Type B pancreatic cell (in vitro differentiated cells): ENCODE measurements around the gene CDHR1. TPM values are rescaled to one million over a fixed set of nuclear protein-coding genes. Genes with fewer than 3 reads are reported as not detected.
"Not testable (repeated sequence)": the region's sequence is repeated elsewhere in the genome, so short reads cannot be mapped to it uniquely, and the experiment has no call there.

Source experiments
- DNase-seq: peaks from one replicate; pipeline ENCODE4 v3.0.0; 2021; ENCODE audit warnings: mixed read lengths; ENCODE audit not compliant: unreplicated experiment; ENCODE audit errors: extremely low spot score
- H3K27ac Mint-ChIP-seq: 2 replicates; pipeline ENCODE4 v1.8.0; 2021; ENCODE audit warnings: mild to moderate bottlenecking, mixed read lengths
- H3K27me3 Mint-ChIP-seq: 2 replicates; pipeline ENCODE4 v1.8.0; 2021; ENCODE audit warnings: mixed read lengths
- H3K36me3 Mint-ChIP-seq: 2 replicates; pipeline ENCODE4 v1.8.0; 2021; ENCODE audit warnings: mixed read lengths
- H3K4me1 Mint-ChIP-seq: one replicate; pipeline ENCODE4 v1.8.0; 2021; ENCODE audit warnings: mixed read lengths; ENCODE audit not compliant: unreplicated experiment
- H3K4me3 Mint-ChIP-seq: 2 replicates; pipeline ENCODE4 v1.8.0; 2021; ENCODE audit warnings: mild to moderate bottlenecking, mixed read lengths
- H3K9me3 Mint-ChIP-seq: 2 replicates; pipeline ENCODE4 v1.8.0; 2021; ENCODE audit warnings: mixed read lengths
- CTCF ChIP-seq: fragments of 200-600 bp; sonication (generic); conservative IDR thresholded peaks from 2 replicates; pipeline ENCODE4 v1.5.0; 2021; ENCODE audit warnings: antibody characterized with exemption, mild to moderate bottlenecking
- total RNA-seq: library from RNA; stranded (reverse); gene quantifications from 2 replicates; pipeline ENCODE4 v1.2.1, GENCODE V29; 2021; ENCODE audit warnings: low replicate concordance

The CDHR1 gene
- total RNA-seq, 1 donor from 2014 or later, result 0.41 TPM

GRCh38 chr10:84171700-84172466 is 22.5 kb upstream of the CDHR1 start:
- not testable (repeated sequence) for H3K36me3 Mint-ChIP-seq, H3K27ac Mint-ChIP-seq, H3K9me3 Mint-ChIP-seq, H3K4me3 Mint-ChIP-seq, DNase-seq, H3K27me3 Mint-ChIP-seq, H3K4me1 Mint-ChIP-seq

- no peak for DNase-seq
- H3K27ac Mint-ChIP-seq, result no peak overlapping the region
Observed at GRCh38 chr10:84172467-84173356, 21.6 kb upstream of the CDHR1 start.

GRCh38 chr10:84173501-84173929 is 20.8 kb upstream of the CDHR1 start, which contains the start of gene GPR15LG:
GPR15LG (plus strand) TSS chr10:84173801; CDS start chr10:84173852, 51 bp downstream.
- no peak for TF ChIP-seq CTCF
- no peaks in the 10 kb centered on the region for H3K9me3 Mint-ChIP-seq
- no peaks in the 10 kb centered on the region for H3K27me3 Mint-ChIP-seq
- no peak within 1 kb of the TSS for H3K4me3 Mint-ChIP-seq
- H3K4me1 Mint-ChIP-seq, result no peaks in the 10 kb centered on the region
- no peak for DNase-seq
- no peaks in the 10 kb centered on the region for H3K36me3 Mint-ChIP-seq
- H3K27ac Mint-ChIP-seq, result no peak within 1 kb of the TSS

More at GRCh38 chr10:84172467-84173356, 21.6 kb upstream of the CDHR1 start:
- H3K4me1 Mint-ChIP-seq, result no peaks in the 10 kb centered on the region
- no peak for TF ChIP-seq CTCF
- H3K9me3 Mint-ChIP-seq, result no peaks in the 10 kb centered on the region
- no peaks in the 10 kb centered on the region for H3K27me3 Mint-ChIP-seq
- H3K4me3 Mint-ChIP-seq, result no peak overlapping the region
- H3K36me3 Mint-ChIP-seq, result no peaks in the 10 kb centered on the region

GRCh38 chr10:84175436-84175835 is 18.9 kb upstream of the CDHR1 start:
- Mint-ChIP-seq H3K9me3 (no peaks in the 10 kb centered on the region), H3K27me3 (no peaks in the 10 kb centered on the region), H3K4me3 (no peak overlapping the region), H3K36me3 (no peaks in the 10 kb centered on the region), H3K4me1 (no peaks in the 10 kb centered on the region), H3K27ac (no peak overlapping the region)
- TF ChIP-seq CTCF, result no peak
- peak; percentile 29 for DNase-seq

- Mint-ChIP-seq H3K36me3 (no peaks in the 10 kb centered on the region), H3K4me1 (no peaks in the 10 kb centered on the region), H3K27me3 (no peaks in the 10 kb centered on the region), H3K27ac (no peak overlapping the region), H3K9me3 (no peaks in the 10 kb centered on the region), H3K4me3 (no peak overlapping the region)
- TF ChIP-seq CTCF, result no peak
- DNase-seq, result peak; percentile 24
Observed at GRCh38 chr10:84176351-84176750, 18.0 kb upstream of the CDHR1 start.
